Activated CD4-positive, alpha-beta T cell treated with anti-CD3 and anti-CD28 coated beads for 4 hours (primary cell): ENCODE measurements around the gene MRPS15.
A peak's percentile ranks its signal among the peaks of the same experiment; 100 is the strongest.

Experiments
- DNase-seq, 2 donors: peaks; one replicate each; pipeline ENCODE4 v3.0.0-alpha.2; 2020

Gene MRPS15

DNA sequence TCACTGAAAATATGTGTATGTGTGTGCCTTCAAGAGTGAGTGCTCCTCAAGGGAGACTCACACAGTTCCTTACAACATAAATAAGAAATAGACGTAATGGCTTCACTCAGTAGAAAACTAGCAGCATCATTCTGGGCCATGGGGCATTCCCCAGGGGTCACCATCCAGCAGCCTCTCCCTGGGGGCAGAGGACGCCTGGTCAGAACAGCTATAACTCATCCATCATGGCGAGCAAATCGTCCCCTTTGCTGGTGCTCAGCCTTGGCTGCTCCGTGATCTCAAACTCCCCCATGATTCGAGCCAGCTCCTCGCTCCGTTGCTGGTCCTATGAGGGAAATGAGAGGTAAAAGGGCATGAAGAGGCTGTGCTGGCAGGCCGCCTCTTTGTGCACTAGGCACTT lies 46.3 kb downstream of the MRPS15 start:
- DNase-seq, result no peak

DNA sequence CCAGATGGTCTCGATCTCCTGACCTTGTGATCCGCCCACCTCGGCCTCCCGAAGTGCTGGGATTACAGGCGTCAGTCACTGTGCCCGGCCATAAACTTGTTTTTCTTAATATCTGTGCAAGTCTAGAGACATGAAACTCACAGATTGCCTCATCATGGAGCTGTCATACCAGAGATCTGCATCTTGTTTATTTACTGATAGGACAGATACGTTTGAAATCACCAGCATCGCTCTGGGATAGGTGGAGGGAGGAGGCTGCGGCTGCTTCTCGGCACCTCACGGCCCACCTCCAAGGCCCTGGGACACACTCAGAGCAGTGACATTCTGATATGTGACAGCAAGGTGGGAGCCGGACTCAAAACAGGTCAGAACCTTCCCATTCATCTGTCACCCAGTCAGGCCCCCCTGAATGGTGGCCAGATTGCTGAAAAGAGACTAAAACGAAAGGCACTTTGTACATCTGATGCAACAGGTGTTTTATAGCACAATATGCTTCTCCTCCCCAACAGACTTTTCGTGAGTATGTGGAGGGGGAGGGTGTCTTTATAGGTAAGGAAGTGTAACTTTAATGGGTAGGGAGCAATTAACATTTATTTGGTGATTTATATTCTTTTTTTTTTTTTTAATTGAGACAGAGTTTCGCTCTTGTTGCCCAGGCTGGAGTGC lies 48.4 kb downstream of the MRPS15 start:
- no peak for DNase-seq

GRCh38 chr1:36414384-36414783 lies 49.8 kb downstream of the MRPS15 start:
- DNase-seq, result no peak

DNA sequence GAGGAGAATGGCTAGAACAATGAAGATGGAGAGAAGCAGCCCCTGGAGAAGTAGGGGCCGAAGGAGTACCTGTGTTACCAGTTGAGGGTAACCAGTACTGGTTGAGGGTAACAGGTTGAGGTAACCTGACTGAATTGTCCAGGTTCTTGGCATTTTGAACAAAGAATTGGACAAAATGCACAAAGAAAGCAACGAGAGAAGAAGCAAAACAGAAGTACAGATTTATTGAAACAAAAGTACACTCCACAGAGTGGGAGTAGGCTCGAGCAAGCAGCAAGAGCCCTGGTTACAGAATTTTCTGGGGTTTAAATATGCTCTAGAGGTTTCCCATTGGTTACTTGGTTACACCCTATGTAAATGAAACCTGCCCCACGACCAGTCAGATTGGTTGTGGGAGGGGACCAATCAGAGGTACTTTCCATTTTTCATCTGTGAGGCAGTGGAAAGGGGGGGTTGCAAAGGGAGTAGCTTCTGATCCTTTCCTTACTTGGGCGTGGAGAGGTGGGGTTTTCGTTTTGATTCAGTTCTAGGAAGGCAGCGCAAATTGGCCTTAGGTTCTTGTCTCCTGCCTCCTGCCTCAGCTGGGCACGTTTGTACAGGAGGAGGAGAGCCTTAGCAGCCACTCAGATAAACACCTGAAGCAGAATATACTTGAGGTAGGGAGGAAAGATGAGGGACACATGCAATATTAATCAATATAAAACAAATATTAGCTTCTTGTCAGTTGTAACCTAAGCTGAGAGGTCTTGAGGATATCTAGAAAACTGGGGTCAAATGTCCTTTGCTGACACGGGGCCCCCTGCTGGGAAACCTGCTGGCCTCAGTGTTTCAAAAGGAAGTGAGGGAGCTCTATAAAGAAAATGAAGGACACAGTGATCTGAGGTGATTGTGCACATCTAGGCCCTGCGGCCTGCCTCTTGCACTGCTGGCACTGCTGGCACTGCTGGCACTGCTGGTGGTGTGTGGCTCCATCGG lies 52.2 kb downstream of the MRPS15 start:
- peak; percentile 27 to 31 for DNase-seq

GRCh38 chr1:36408479-36408878 lies 55.7 kb downstream of the MRPS15 start:
- DNase-seq, result no peak

DNA sequence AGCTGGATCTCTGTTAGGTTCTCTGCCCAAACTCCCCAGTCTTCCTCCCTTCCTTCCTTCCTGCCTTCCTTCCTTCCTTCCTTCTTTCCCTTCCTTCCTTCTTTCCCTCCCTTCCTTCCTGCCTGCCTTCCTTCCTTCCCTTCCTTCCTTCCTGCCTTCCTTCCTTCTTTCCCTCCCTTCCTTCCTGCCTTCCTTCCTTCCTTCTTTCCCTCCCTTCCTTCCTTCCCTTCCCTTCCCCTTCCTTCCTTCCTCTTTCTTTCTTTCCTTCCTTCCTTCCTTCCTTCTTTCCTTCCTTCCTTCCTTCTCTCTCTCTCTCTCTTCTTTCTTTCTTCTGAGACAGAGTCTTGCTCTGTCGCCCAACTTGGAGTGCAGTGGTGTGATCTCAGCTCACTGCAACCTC lies 57.7 kb downstream of the MRPS15 start:
- DNase-seq, result no peak
